ENCODE measurements around the gene NTHL1.

DNA sequence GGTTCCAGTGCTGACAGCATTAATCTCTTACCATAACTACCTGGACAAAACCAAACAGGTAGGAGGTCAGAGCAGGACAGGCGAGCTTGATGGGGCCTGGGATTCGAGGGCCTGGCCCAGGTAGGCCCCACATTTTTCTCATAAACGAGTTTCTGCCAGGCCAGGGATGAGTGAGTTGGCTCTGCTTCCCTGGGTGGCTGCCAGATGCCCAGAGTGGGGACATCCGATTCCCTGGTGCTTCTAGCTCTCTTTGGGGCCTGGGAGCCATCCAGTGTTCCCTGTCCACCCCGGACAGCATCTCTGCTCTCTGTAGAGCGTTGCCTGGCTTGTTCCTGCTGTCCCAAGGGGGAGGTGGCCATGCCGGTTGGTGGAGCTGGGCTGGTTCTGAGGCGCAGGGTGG lies 25.3 kb upstream of the NTHL1 start:
- TF ChIP-seq, protein P1, sequence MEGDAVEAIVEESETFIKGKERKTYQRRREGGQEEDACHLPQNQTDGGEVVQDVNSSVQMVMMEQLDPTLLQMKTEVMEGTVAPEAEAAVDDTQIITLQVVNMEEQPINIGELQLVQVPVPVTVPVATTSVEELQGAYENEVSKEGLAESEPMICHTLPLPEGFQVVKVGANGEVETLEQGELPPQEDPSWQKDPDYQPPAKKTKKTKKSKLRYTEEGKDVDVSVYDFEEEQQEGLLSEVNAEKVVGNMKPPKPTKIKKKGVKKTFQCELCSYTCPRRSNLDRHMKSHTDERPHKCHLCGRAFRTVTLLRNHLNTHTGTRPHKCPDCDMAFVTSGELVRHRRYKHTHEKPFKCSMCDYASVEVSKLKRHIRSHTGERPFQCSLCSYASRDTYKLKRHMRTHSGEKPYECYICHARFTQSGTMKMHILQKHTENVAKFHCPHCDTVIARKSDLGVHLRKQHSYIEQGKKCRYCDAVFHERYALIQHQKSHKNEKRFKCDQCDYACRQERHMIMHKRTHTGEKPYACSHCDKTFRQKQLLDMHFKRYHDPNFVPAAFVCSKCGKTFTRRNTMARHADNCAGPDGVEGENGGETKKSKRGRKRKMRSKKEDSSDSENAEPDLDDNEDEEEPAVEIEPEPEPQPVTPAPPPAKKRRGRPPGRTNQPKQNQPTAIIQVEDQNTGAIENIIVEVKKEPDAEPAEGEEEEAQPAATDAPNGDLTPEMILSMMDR (conservative IDR thresholded peaks at IDR 0.05; ENCODE audit: low read depth, low read length): no peak
- no peak for TF ChIP-seq EZH2 (IDR thresholded peaks at IDR 0.05; ENCODE audit: borderline replicate concordance, low read depth, low read length, poor library complexity, severe bottlenecking)
